Measurements from ENCODE around the gene ATL2. TPM values are rescaled to one million over a fixed set of nuclear protein-coding genes. Genes with fewer than 3 reads are reported as not detected.
A peak's percentile ranks its signal among the peaks of the same experiment; 100 is the strongest.
"Not testable (repeated sequence)": the region's sequence is repeated elsewhere in the genome, so short reads cannot be mapped to it uniquely, and the experiment has no call there.

The ATL2 gene
- polyA plus RNA-seq, 3 donors = 65.2 to 66.6 (median 66.3) TPM

DNA sequence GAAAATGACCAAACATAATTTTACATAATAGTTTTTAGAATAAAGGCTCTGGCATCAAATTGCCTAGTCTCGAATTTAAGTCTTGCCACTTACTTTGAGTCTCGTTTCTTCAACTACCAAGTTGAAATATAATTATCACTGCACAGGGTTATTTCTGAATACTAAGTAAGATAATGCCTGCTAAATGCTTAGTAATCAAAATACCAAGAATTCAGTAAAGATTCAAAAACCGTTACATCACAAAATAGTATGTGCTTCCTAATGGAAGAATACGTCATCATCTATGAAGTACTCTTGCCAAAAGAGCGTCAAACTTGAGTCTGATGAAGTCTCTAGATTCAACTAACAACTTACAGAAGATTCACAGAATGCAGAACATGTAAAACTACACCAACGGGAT lies 40.5 kb downstream of the ATL2 start:
- no peak for DNase-seq (ENCODE audit: low read depth in 3 of 3, low spot score in 2 of 3)

DNA sequence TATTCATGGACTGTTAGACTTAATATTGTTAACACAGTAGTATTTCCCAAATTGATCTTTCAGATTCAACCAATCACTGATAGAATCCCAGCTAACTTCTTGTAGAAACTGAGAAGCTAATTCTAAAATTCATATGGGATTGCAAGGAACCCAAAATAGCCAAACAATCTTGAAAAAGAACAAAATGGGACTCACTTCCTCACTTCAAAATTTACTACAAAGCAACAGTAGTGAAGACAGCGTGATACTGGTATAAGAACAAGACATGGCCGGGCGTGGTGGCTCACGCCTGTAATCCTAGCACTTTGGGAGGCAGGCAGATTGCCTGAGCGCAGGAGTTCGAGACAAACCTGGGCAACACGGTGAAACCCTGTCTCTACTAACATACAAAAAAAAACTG lies 46.3 kb downstream of the ATL2 start:
- no peak for DNase-seq (ENCODE audit: low read depth in 3 of 3, low spot score in 2 of 3)

DNA sequence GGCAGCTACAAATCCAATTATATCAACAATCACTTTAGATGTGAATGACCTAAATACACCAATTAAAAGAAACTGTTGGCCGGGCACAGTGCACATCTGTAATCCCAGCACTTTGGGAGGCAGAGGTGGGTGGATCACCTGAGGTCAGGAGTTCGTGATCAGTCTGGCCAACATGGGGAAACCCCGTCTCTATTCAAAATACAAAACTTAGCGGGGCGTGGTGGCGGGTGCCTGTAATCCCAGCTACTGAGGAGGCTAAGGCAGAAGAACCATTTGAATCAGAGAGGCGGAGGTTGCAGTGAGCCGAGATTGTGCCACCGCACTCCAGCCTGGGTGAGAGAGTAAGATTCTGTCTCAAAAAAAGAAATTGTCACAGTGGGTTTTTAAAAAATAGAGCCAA lies 49.5 kb downstream of the ATL2 start:
- no peak for DNase-seq (ENCODE audit: low read depth in 3 of 3, low spot score in 2 of 3)

DNA sequence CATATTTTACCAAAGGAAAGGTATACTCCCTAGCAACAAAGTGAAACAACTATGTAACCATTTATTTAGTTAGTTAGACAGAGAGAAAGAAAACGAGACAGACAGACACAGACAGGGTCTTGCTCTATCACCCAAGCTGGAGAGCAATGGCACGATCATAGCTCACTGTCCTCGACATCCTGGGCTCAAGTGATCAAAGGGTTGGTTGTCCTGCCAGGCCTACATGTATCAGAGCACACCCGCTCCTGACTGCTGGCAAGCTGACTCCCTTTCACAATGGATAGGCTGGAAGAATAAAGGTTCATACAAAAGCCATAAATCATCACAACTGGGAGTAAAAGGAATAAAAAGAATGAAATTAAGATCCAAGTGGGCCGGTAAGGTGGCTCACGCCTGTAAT lies 53.5 kb downstream of the ATL2 start:
- DNase-seq (ENCODE audit: low read depth in 3 of 3, low spot score in 2 of 3) = no peak

DNA sequence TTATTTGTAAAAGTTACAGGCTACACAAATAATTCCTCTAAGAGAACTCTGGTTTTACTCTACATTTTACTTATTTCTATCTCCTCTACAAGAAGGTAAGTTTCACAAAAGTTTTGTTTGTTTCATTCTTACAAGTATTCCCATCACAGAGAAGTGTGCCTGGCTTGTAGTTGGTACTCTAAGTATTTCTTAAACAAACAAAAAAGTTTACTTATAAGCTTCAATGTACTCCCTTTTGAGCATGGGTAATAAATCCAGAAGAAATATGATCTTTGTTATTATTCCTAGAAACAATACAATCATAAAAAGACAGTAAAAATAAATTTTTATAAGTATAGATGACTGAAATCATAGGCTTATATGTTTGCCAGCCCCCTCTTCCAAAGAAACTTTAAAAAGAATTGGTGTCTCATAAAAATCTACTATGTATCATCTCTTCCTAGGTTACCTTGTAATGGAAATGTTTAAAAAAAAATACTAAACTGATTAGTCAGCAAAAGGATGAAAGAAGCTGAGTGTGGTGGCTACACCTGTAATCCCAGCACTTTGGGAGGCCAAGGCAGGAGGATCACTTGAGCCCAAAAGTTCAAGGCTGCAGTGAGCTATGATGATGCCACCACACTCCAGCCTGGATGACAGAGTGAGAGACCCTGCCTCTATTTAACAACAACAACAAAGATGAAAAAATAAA lies 54.7 kb downstream of the ATL2 start:
- no peak for DNase-seq (ENCODE audit: low read depth in 3 of 3, low spot score in 2 of 3)

DNA sequence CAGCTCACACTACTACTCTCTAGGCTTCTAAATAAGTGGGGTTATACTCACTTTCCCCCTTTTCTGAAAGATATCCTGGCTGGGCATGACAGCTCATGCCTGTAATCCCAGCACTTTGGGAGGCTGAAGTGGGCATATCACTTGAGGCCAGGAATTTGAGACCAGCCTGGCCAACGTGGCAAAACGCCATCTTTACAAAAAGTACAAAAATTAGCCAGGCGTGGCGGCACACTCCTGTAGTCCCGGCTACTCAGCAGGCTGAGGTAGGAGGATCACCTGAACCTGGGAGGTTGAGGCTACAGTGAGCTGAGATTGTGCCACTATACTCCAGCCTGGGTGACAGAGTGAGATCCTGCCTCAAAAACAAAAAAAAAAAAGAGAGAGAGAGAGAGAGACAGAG lies 57.8 kb downstream of the ATL2 start:
- not testable (repeated sequence) for DNase-seq (ENCODE audit: low read depth in 3 of 3, low spot score in 2 of 3)

DNA sequence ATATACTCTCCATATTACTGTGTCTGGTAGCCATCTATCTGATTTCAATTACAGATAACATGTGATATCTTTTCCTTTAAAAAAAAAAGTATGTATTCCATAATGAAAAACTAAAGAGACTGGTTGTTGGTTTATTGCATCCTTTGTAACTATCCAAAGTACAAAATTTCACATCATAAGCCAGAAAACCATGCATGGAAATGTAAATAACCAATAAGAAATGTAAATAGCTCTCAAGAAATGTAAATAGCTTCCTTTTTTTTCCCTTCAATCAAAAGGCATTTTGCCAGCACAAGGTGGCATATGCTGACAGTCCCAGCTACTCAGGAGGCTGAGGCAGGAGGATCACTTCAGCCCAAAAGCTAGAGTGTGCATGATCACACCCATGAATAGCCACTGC lies 59.3 kb downstream of the ATL2 start:
- no peak for DNase-seq (ENCODE audit: low read depth in 3 of 3, low spot score in 2 of 3)

DNA sequence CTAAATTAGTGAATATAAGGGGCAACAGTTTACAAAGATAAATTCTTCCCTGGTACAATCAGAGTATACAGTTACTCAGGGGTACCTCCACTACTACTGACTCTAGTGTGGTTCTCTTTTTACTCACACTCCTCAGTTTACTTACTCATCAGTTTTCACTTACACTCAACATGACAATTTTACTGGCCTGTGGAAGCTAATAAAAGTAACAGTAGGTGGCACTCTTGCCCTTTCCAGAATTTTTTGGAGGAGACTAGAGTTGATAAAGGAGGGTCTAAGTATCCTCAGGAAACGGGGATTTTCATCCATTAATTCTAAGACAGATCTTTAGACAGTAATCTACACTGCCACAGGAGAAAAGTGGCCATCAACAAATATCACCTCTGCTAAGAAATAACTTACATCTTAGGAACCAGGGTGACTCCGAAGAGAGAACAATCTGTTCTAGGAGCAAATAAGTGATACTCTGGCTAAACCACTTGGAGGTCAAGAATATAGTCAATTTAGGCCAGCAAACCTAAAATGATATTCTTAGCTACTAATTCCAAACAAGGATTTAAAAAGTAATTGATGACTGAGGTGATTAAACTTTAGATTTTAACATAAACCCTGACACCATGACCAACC lies 61.3 kb downstream of the ATL2 start:
- peak; percentile 17 to 36 (median 33) for DNase-seq (ENCODE audit: low read depth in 3 of 3, low spot score in 2 of 3)

DNA sequence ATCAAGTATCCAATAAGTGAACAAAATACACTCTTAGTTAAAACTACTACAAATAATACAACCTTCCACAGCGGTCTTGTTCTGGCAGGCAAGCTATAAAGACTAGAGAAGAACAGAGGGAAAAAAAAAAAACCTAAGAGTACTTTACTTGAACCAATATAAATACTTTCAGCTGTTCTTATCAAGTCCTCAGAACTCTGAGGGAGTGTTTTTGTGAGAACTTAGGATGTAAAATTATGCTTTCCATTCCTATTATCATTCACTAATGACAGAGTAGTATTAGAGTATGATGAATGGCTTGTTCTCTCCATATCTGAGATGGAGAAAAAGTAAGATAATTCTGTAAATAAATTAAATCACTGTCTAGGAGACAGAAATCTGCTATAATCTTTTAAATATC lies 68.3 kb downstream of the ATL2 start:
- DNase-seq (ENCODE audit: low read depth in 3 of 3, low spot score in 2 of 3) = no peak

DNA sequence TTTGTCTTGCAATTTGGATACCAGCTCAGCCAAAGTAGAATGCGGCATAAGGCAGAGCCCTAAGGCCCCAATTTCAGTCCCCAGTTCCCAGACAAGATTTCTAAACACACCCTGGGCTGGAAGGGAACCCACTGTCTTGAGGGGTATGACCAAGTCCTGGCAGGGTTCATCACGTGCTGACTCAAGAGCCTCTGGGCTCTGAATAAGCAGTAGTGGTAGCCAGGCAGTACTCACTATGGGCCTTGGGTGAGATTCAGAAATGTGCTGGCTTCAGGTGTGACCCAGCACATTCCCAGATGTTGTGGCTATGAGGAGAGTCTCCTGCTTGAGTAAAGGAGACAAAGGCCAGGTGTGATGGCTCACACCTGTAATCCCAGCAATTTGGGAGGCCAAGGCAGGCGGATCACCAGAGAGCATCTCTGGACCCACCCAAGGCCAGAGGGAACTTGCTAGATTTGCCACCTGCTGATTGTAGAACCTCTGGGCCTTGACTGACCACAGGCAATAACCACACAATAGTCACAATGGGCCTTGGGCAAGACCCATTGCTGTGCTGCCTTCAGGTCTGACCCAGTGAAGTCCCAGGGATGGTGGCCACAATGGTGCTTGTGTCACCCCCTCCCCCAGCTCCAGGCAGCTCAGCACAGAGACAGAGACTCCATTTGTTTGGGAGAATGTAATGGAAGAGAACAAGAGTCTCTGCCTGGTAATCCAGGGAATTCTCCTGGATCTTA lies 74.9 kb downstream of the ATL2 start:
- DNase-seq (ENCODE audit: low read depth in 3 of 3, low spot score in 2 of 3) = no peak

DNA sequence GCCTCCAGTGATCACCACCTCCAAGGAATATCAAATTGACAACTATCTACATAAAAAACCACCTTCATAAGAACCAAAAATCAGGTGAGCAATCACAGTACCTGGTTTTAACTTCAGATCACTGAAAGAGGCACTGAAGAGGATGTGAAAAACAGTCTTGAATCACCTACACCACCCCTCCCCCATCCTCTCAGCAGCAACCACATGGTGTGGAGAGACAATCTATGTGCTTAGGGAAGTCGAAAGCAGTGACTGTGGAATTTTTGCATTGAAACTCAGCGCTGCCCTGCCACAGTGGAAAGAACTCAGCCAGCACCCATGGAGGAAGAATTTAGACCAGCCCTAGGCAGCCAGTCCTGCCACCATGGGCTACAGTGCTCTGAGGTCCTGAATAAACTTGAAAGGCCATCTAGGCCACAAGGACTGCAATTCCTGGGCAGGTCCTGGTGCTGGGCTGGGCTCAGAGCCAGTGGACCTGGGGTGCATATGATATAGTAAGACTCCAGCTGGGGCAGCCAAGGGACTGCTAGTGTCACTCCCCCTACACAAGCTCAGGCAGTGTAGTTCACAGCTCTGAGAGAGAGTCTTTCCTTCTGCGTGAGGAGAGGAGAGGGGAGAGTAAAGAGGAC lies 75.6 kb downstream of the ATL2 start:
- no peak for DNase-seq (ENCODE audit: low read depth in 3 of 3, low spot score in 2 of 3)

DNA sequence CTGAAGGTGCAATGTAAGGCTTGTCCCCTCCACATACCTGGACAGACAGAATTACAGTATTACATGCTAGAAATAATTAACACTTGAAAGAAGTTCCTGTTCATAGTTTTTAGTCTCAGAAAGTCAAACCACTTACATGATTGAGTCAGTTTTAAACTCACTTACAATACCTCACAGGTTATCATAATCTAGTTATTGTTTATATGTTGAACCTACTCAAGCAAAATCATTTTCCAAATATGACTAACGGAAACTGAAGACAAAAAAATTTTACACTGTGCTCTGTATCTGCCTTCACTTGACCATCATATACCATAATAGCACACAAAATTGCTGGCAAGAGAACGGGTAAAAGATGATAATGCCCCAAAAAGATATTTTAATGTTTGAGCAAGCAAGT lies 78.5 kb downstream of the ATL2 start:
- DNase-seq (ENCODE audit: low read depth in 3 of 3, low spot score in 2 of 3) = no peak

DNA sequence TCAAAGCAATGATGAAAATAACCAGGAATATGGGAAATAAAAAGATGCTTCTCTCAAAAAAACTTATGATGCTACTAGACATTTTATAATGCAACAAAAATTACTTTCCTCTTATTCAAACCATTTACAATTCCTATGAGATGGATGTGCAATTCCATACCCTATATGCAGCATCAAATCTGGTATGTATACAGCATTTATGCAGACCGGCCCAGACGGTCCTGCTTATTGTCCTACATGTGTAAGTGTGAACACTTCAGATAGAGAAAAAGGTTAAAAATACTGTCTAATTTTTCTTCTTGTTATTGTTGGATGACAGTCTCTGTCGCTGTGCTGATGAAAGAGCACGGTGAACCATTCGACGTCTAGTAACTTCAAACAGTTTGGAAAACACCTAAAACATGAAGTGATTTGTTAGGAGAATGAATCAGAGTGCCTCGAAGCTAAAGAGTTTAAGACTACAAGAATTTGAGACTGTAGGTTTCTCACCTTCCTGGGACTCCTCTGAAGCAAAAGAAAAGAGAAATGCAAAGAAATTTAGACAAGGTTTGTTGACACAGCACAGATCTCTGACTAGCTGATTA lies 80.8 kb downstream of the ATL2 start:
- DNase-seq (ENCODE audit: low read depth in 3 of 3, low spot score in 2 of 3) = no peak

DNA sequence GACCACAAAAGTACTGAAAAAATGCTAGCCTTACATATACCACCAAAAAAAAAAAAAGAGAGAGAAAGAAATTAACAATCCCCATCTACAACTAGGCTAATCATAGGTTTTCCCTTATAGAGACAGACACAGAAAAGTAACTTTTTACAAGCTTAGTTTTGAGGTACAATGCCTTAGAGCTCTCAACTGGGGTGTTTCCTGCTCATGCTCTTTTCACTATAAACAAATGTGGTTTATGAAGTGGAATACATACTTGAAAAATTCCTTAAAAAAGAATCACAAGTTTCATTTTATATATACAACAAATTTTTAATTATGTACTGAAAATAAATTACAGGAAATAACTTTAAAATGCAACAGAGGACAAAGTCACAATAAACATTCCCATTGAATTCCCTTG lies 82.5 kb downstream of the ATL2 start:
- DNase-seq (ENCODE audit: low read depth in 3 of 3, low spot score in 2 of 3) = no peak

DNA sequence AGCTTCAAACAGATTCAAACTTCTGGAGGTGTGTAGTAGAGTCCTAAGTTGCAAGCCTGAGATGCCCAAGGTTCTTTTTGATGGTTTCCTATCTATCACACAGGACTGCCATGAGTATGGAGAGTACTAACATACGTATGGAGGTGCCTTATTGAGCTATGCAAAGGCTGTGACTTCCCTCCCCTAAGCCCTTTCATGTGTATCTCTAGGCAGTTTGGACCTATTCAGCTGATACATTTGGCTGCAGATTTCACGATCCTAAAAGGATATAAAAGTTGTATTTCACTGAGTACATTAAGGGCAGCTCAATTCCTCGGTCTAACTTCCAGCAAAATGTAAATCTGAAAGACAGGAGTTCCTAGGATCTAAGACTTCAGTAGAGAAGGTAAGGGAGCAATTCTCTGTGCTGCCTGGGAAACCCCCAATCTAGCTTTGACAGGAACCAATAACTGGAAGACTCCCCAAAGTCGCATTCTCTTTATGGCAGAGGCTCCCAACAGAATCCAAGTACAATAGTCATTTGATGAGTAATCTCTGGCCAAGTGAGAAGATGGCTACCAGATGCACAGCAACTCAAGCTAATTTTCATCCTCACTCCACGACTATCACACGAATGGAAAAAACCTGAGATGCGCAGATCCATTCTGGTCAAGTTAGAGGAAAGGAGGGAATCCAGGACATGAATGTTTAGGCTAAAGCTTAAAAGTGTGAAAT lies 83.8 kb downstream of the ATL2 start:
- no peak for DNase-seq (ENCODE audit: low read depth in 3 of 3, low spot score in 2 of 3)

DNA sequence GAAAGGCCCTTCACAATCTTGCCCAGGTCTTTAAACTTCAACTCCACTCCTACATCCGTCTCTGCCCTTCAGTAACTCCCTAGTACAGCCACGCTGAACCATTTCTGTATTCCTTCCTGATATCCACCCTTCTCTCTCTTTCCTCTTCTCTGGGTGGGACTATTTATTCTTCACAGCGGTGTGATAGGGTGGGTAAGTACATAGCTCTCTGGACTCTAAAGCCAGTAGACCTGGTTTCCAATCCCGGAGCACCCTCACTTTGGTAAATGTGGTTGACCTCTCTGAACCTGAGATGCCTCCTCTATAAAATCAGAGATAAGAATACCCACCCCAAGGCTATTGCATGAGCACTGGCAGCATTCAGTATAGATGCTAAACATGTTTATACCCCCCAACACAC lies 86.7 kb downstream of the ATL2 start:
- DNase-seq (ENCODE audit: low read depth in 3 of 3, low spot score in 2 of 3) = no peak

DNA sequence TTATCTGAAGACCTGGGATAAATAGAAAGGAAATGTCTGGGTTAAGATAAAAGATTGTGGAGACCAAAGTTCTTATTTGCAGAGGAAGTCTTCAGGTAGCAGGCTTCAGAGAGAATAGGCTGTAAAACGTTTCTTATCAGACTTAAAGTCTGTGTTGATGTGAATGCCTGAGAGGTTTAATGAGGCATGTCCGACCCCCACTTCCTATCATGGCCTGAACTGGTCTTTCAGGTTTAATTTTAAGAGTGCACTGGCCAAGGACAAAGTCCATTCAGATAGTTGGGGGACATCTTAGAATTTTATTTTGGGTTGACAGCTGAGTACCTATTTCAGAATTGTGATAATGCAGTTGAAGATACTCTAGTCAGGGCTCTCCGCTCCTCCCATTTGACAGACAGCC lies 92.1 kb downstream of the ATL2 start:
- no peak for DNase-seq (ENCODE audit: low read depth in 3 of 3, low spot score in 2 of 3)

DNA sequence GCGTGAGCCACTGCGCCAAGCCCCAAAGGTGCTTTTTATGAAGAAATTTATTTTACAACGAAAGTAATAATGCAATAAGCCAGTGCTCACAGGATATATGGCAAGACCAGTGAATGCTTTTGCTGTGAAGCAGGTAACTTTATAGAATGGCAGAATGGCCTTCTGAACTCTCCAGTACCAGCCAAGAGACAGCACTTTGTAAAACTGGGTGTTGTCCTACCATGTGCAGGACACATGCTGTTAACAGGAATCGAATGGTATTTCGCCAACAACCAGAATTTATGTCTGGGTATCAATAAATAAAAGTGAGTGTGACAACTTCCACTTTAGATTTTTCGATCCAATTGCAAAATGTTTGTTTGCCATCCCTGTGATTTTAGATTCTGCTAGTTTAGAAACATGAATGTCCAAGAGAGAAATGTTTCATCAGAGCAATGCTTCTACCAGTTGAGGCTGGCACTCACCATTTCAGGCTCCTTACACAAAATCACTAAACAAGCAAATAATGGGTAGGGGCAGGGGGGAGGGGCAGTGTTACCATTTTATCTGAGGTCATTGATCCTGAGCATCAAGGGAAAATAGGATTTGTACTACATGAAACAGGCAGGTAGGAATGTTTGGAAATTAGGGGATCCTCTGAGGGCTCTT lies 95.9 kb downstream of the ATL2 start:
- no peak for DNase-seq (ENCODE audit: low read depth in 3 of 3, low spot score in 2 of 3)

DNA sequence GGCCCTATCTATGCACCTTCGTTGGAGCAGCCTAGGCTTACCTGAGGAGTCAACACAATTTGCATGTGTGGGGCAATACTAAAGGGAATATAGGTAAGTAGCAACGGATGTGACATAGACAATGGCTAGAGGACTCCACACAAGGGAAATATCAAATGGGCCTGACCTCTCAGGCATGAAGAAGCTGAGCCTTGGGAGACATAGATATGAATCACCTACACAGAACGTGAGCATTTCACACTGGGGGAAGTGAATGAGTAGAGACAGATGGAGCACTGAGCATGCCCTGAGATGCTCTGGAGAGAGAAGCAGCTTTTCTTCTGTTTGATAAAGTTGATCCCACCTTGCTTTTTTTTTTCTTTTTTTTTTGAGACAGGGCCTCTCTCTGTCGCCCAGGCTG lies 97.9 kb downstream of the ATL2 start:
- DNase-seq (ENCODE audit: low read depth in 3 of 3, low spot score in 2 of 3) = no peak

DNA sequence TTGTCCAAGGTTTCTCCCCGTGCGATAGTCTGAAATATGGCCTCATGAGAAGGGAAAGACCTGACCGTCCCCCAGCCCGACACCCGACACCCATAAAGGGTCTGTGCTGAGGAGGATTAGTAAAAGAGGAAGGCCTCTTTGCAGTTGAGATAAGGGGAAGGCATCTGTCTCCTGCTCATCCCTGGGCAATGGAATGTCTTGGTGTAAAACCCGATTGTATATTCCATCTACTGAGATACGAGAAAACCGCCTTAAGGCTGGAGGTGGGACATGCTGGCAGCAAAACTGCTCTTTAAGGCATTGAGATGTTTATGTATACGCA lies 99.0 kb downstream of the ATL2 start:
- DNase-seq (ENCODE audit: low read depth in 3 of 3, low spot score in 2 of 3) = not testable (repeated sequence)
